Mesendoderm (in vitro differentiated cells): Measurements from ENCODE around the gene MRPS22. TPM values are rescaled to one million over a fixed set of nuclear protein-coding genes. Genes with fewer than 3 reads are reported as not detected.
A peak's percentile ranks its signal among the peaks of the same experiment; 100 is the strongest.

ENCODE experiments used
- DNase-seq: peaks from one replicate; pipeline ENCODE4 v3.0.0; 2013
- H2AK5ac ChIP-seq: 2 replicates; pipeline ENCODE4 v1.6.1; 2013; ENCODE audit warnings: low read length, inconsistent platforms
- H2BK120ac ChIP-seq: 2 replicates; pipeline ENCODE4 v1.6.1; 2013; ENCODE audit warnings: low read depth, mild to moderate bottlenecking, low read length, moderate library complexity, mixed read lengths
- H2BK15ac ChIP-seq: replicated peaks from 2 replicates; pipeline ENCODE4 v1.6.1; 2013; ENCODE audit warnings: low read depth, mild to moderate bottlenecking, moderate library complexity
- H2BK5ac ChIP-seq: 2 replicates; pipeline ENCODE4 v1.6.1; 2013; ENCODE audit warnings: low read length, inconsistent platforms
- H3K18ac ChIP-seq: 2 replicates; pipeline ENCODE4 v1.6.1; 2013; ENCODE audit warnings: mild to moderate bottlenecking, low read length, mixed read lengths
- H3K23ac ChIP-seq: one replicate; pipeline ENCODE4 v1.6.1; 2013; ENCODE audit warnings: low read length
- H3K27ac ChIP-seq: 2 replicates; pipeline ENCODE4 v1.5.1; 2013; ENCODE audit warnings: low read depth, mild to moderate bottlenecking, inconsistent platforms, low read length, moderate library complexity
- H3K27me3 ChIP-seq: 2 replicates; pipeline ENCODE4 v1.6.1; 2013; ENCODE audit warnings: low read length, control low read depth, mild to moderate bottlenecking, inconsistent platforms; ENCODE audit not compliant: insufficient read depth, poor library complexity
- H3K36me3 ChIP-seq: 2 replicates; pipeline ENCODE4 v1.6.1; 2013; ENCODE audit warnings: low read length, inconsistent platforms; ENCODE audit not compliant: control insufficient read depth, insufficient read depth
- H3K4ac ChIP-seq: one replicate; pipeline ENCODE4 v1.6.1; 2013; ENCODE audit warnings: low read depth, mild to moderate bottlenecking, low read length, moderate library complexity
- H3K4me1 ChIP-seq: 2 replicates; pipeline ENCODE4 v1.6.1; 2013; ENCODE audit warnings: low read depth, low read length, inconsistent platforms; ENCODE audit not compliant: control insufficient read depth
- H3K4me2 ChIP-seq: 2 replicates; pipeline ENCODE4 v1.6.1; 2013; ENCODE audit warnings: low read length
- H3K4me3 ChIP-seq: 2 replicates; pipeline ENCODE4 v1.5.1; 2013; ENCODE audit warnings: mild to moderate bottlenecking, low read length
- H3K56ac ChIP-seq: one replicate; pipeline ENCODE4 v1.6.1; 2013; ENCODE audit warnings: low read length
- H3K79me1 ChIP-seq: 2 replicates; pipeline ENCODE4 v1.6.1; 2013; ENCODE audit warnings: low read length, inconsistent platforms
- H3K79me2 ChIP-seq: 2 replicates; pipeline ENCODE4 v1.6.1; 2013; ENCODE audit warnings: mild to moderate bottlenecking, low read length; ENCODE audit not compliant: control insufficient read depth, insufficient read depth
- H3K9ac ChIP-seq: 2 replicates; pipeline ENCODE4 v1.6.1; 2013; ENCODE audit warnings: low read length, inconsistent platforms
- H4K5ac ChIP-seq: one replicate; pipeline ENCODE4 v1.6.1; 2013; ENCODE audit warnings: low read length
- H4K8ac ChIP-seq: one replicate; pipeline ENCODE4 v1.6.1; 2013; ENCODE audit warnings: low read depth, mild to moderate bottlenecking, control low read depth, low read length, moderate library complexity
- WGBS: extraction: QIAGEN DNeasy Blood & Tissue Kit; methylation state at CpG from one replicate; pipeline ENCODE4 v1.1.7; 2013; ENCODE audit warnings: low lambda C conversion rate, missing lambda C conversion rate; ENCODE audit not compliant: insufficient coverage; ENCODE audit errors: extremely low coverage; 5-methylcytosine and 5-hydroxymethylcytosine counted together
- polyA plus RNA-seq, 2 experiments: library from polyadenylated mRNA; stranded (reverse); fragments of 200-250 nt; gene quantifications; one replicate each; pipeline ENCODE4 v1.2.3, GENCODE V29; 2013

Gene MRPS22
- 53.8 TPM for polyA plus RNA-seq (2013, experiment 1 of 2)
- 51.1 TPM for polyA plus RNA-seq (2013, experiment 2 of 2)

- Histone ChIP-seq H3K23ac (no peak within 1 kb of the TSS), H3K27ac (peak within 1 kb of the TSS; percentile 31), H3K4ac (no peak within 1 kb of the TSS), H4K8ac (peak within 1 kb of the TSS; percentile 57), H3K36me3 (no peaks in the 10 kb centered on the region), H2BK120ac (no peak within 1 kb of the TSS), H3K27me3 (no peaks in the 10 kb centered on the region), H3K4me3 (peak within 1 kb of the TSS; percentile 93), H3K56ac (peak within 1 kb of the TSS; percentile 87), H3K18ac (no peak within 1 kb of the TSS), H3K79me1 (peaks cover 12% of the 10 kb centered on the region), H2BK5ac (peak within 1 kb of the TSS; percentile 23), H2BK15ac (no peak within 1 kb of the TSS), H2AK5ac (no peak within 1 kb of the TSS), H3K4me1 (peaks cover 4% of the 10 kb centered on the region), H3K79me2 (peaks cover 12% of the 10 kb centered on the region), H3K9ac (peak within 1 kb of the TSS; percentile 90), H3K4me2 (peak within 1 kb of the TSS; percentile 95), H4K5ac (no peak within 1 kb of the TSS)
- WGBS = no CpG with 5 or more reads among the region's 37 CpGs
- DNase-seq = peak; percentile 95
These were observed at the start of gene MRPS22 for GRCh38 chr3:139343895-139344856. Gene MRPS22 (plus strand): TSS chr3:139344020. CDS start chr3:139344027, 7 bp downstream.

- no peak overlapping the region for H4K5ac ChIP-seq
- H3K4me2 ChIP-seq = no peak overlapping the region
- H3K9ac ChIP-seq = no peak overlapping the region
- no peak for DNase-seq
- H3K27ac ChIP-seq = no peak overlapping the region
- no peak overlapping the region for H2BK15ac ChIP-seq
- no peaks in the 10 kb centered on the region for H3K27me3 ChIP-seq
- H2AK5ac ChIP-seq = no peak overlapping the region
- no peak overlapping the region for H3K4ac ChIP-seq
- no peaks in the 10 kb centered on the region for H3K36me3 ChIP-seq
- no peak overlapping the region for H3K23ac ChIP-seq
- H2BK5ac ChIP-seq = no peak overlapping the region
- no CpG with 5 or more reads among the region's 5 CpGs for WGBS
- no peak overlapping the region for H3K56ac ChIP-seq
- no peaks in the 10 kb centered on the region for H3K79me1 ChIP-seq
- no peaks in the 10 kb centered on the region for H3K4me1 ChIP-seq
- no peak overlapping the region for H4K8ac ChIP-seq
- H2BK120ac ChIP-seq = no peak overlapping the region
- no peaks in the 10 kb centered on the region for H3K79me2 ChIP-seq
- H3K4me3 ChIP-seq = no peak overlapping the region
- no peak overlapping the region for H3K18ac ChIP-seq
These were observed 48.8 kb upstream of the MRPS22 start for GRCh38 chr3:139295040-139295439.

GRCh38 chr3:139296141-139296718 is 47.6 kb upstream of the MRPS22 start:
- Histone ChIP-seq H3K56ac (no peak overlapping the region), H3K9ac (no peak overlapping the region), H2BK120ac (no peak overlapping the region), H3K79me2 (no peaks in the 10 kb centered on the region), H3K4me2 (no peak overlapping the region), H2BK15ac (no peak overlapping the region), H4K8ac (no peak overlapping the region), H3K27ac (no peak overlapping the region), H3K36me3 (no peaks in the 10 kb centered on the region), H2BK5ac (no peak overlapping the region), H3K23ac (no peak overlapping the region), H3K4me3 (no peak overlapping the region), H3K79me1 (no peaks in the 10 kb centered on the region), H2AK5ac (no peak overlapping the region), H3K27me3 (no peaks in the 10 kb centered on the region), H3K4me1 (no peaks in the 10 kb centered on the region), H3K18ac (no peak overlapping the region), H4K5ac (no peak overlapping the region), H3K4ac (no peak overlapping the region)
- no CpG with 5 or more reads among the region's 9 CpGs for WGBS
- DNase-seq = no peak

- H4K8ac ChIP-seq = no peak overlapping the region
These were observed 46.1 kb upstream of the MRPS22 start for GRCh38 chr3:139297588-139298311.

GRCh38 chr3:139299261-139300132 is 44.3 kb upstream of the MRPS22 start:
- H3K23ac ChIP-seq = no peak overlapping the region
- H3K18ac ChIP-seq = no peak overlapping the region
- DNase-seq = peak; percentile 85
- no peak overlapping the region for H2BK5ac ChIP-seq
- H3K4me3 ChIP-seq = no peak overlapping the region
- no peaks in the 10 kb centered on the region for H3K27me3 ChIP-seq
- 100% methylated on average over 1 of the region's 14 CpGs for WGBS
- no peaks in the 10 kb centered on the region for H3K79me2 ChIP-seq
- no peak overlapping the region for H3K27ac ChIP-seq
- no peak overlapping the region for H3K4ac ChIP-seq
- no peak overlapping the region for H4K5ac ChIP-seq
- no peak overlapping the region for H2BK15ac ChIP-seq
- H4K8ac ChIP-seq = no peak overlapping the region
- H3K4me2 ChIP-seq = no peak overlapping the region
- no peak overlapping the region for H2BK120ac ChIP-seq
- no peak overlapping the region for H3K56ac ChIP-seq
- no peaks in the 10 kb centered on the region for H3K79me1 ChIP-seq
- H2AK5ac ChIP-seq = no peak overlapping the region
- no peaks in the 10 kb centered on the region for H3K36me3 ChIP-seq
- no peaks in the 10 kb centered on the region for H3K4me1 ChIP-seq
- no peak overlapping the region for H3K9ac ChIP-seq

More at GRCh38 chr3:139297588-139298311, 46.1 kb upstream of the MRPS22 start:
- Histone ChIP-seq H3K23ac (no peak overlapping the region), H3K79me2 (no peaks in the 10 kb centered on the region), H3K36me3 (no peaks in the 10 kb centered on the region), H2AK5ac (no peak overlapping the region), H3K4ac (no peak overlapping the region), H3K4me3 (no peak overlapping the region), H3K4me2 (no peak overlapping the region), H3K18ac (no peak overlapping the region), H2BK15ac (no peak overlapping the region), H3K4me1 (no peaks in the 10 kb centered on the region), H3K9ac (no peak overlapping the region), H2BK5ac (no peak overlapping the region), H3K27ac (no peak overlapping the region), H4K5ac (no peak overlapping the region), H3K56ac (no peak overlapping the region), H3K27me3 (no peaks in the 10 kb centered on the region), H3K79me1 (no peaks in the 10 kb centered on the region), H2BK120ac (no peak overlapping the region)
- no CpG with 5 or more reads among the region's 6 CpGs for WGBS
- DNase-seq = no peak
